B cell (primary cell): ENCODE results near the gene FAM184B.

Experiments
- CTCF ChIP-seq: fragments of 200-600 bp; IDR thresholded peaks from one replicate; pipeline ENCODE4 v1.8.0; 2022; ENCODE audit warnings: antibody characterized with exemption, mild to moderate bottlenecking
- EZH2 ChIP-seq: IDR thresholded peaks from 2 replicates; pipeline ENCODE4 v1.6.1; 2012; ENCODE audit warnings: borderline replicate concordance, low read depth, mild to moderate bottlenecking, moderate library complexity, low read length; ENCODE audit not compliant: insufficient read depth, poor library complexity, severe bottlenecking

- TF ChIP-seq CTCF: no peak
- TF ChIP-seq EZH2: no peak
Measured at GRCh38 chr4:17766826-17767458, 14.5 kb downstream of the FAM184B start.
